Lower lobe of right lung (tissue), 2 donors: ENCODE results near the gene LSP1. TPM values are rescaled to one million over a fixed set of nuclear protein-coding genes. Genes with fewer than 3 reads are reported as not detected.

ENCODE experiments used
- ATAC-seq, 2 donors: fragments of 200-7000 bp; cut with Tn5 transposase; one replicate each; pipeline ENCODE4 v1.9.1; 2020 to 2022; ENCODE audit warnings: mild to moderate bottlenecking in 2 of 2, moderate library complexity in 2 of 2
- DNase-seq: peaks from one replicate; pipeline ENCODE4 v3.0.0-alpha.2; 2020
- H3K27ac ChIP-seq: fragments of 200-600 bp; one replicate; pipeline ENCODE4 v1.8.0; 2022
- H3K27me3 ChIP-seq: fragments of 200-600 bp; one replicate; pipeline ENCODE4 v1.8.0; 2022; ENCODE audit warnings: low read depth
- H3K36me3 ChIP-seq: fragments of 200-600 bp; one replicate; pipeline ENCODE4 v1.8.0; 2022; ENCODE audit warnings: mild to moderate bottlenecking
- H3K4me1 ChIP-seq: fragments of 200-600 bp; one replicate; pipeline ENCODE4 v1.8.0; 2022
- H3K4me3 ChIP-seq: fragments of 200-600 bp; one replicate; pipeline ENCODE4 v1.8.0; 2022; ENCODE audit warnings: mild to moderate bottlenecking
- H3K9me3 ChIP-seq: fragments of 200-600 bp; one replicate; pipeline ENCODE4 v1.8.0; 2022
- CTCF ChIP-seq: fragments of 200-600 bp; IDR thresholded peaks from one replicate; pipeline ENCODE4 v1.8.0; 2022; ENCODE audit warnings: antibody characterized with exemption, mild to moderate bottlenecking
- intact Hi-C: fragments of 100-400 bp; cut with DNase I; formaldehyde crosslinking; loops from one replicate; pipeline ENCODE4 v1.11.0; 2022
- total RNA-seq: library from RNA; stranded (reverse); fragmentation: NEBNext Ultra II Directional; extraction: Animal tissue kit (Norgen Biotek cat#: 25700); gene quantifications from one replicate; pipeline ENCODE4 v1.2.1, GENCODE V29; 2021
- donor health status: DM: no; HTN: yes; CAD: no; lungs with severe emphysema.

LSP1 gene
- total RNA-seq, 1 donor from 2014 or later = 90.4 TPM

GRCh38 chr11:1935156-1936071, 82.5 kb downstream of the LSP1 start:
- DNase-seq (peak; percentile 28), ATAC-seq (no peak)
- no peaks in the 10 kb centered on the region for H3K36me3 ChIP-seq
- no peaks in the 10 kb centered on the region for H3K9me3 ChIP-seq
- peaks cover 4% of the 10 kb centered on the region for H3K27me3 ChIP-seq
- no peak for TF ChIP-seq CTCF
- no peak overlapping the region for H3K4me3 ChIP-seq
- intact Hi-C loops = no loop called here
- no peaks in the 10 kb centered on the region for H3K4me1 ChIP-seq
- no peak overlapping the region for H3K27ac ChIP-seq

- Histone ChIP-seq H3K9me3 (no peaks in the 10 kb centered on the region), H3K27ac (no peak overlapping the region), H3K27me3 (peaks cover 4% of the 10 kb centered on the region), H3K36me3 (no peaks in the 10 kb centered on the region), H3K4me3 (no peak overlapping the region), H3K4me1 (no peaks in the 10 kb centered on the region)
- peak; percentile 39 for DNase-seq
- ATAC-seq = no peak
- TF ChIP-seq CTCF = no peak
- intact Hi-C loops = no loop called here
Observed at GRCh38 chr11:1936072-1936780, 83.3 kb downstream of the LSP1 start.

GRCh38 chr11:1936781-1937615, 84.1 kb downstream of the LSP1 start:
- intact Hi-C loops = no loop called here
- H3K27ac ChIP-seq = no peak overlapping the region
- no peak overlapping the region for H3K4me3 ChIP-seq
- H3K9me3 ChIP-seq = no peaks in the 10 kb centered on the region
- peak; percentile 40 for DNase-seq
- no peaks in the 10 kb centered on the region for H3K36me3 ChIP-seq
- ATAC-seq = no peak
- peaks cover 4% of the 10 kb centered on the region for H3K27me3 ChIP-seq
- H3K4me1 ChIP-seq = no peaks in the 10 kb centered on the region
- TF ChIP-seq CTCF = no peak

- intact Hi-C loops = no loop called here
- no peak overlapping the region for H3K4me3 ChIP-seq
- ATAC-seq (no peak), DNase-seq (peak; percentile 41)
- peaks cover 4% of the 10 kb centered on the region for H3K27me3 ChIP-seq
- H3K36me3 ChIP-seq = no peaks in the 10 kb centered on the region
- H3K27ac ChIP-seq = no peak overlapping the region
- no peak for TF ChIP-seq CTCF
- H3K4me1 ChIP-seq = no peaks in the 10 kb centered on the region
- H3K9me3 ChIP-seq = no peaks in the 10 kb centered on the region
Observed at GRCh38 chr11:1937616-1938342, 84.9 kb downstream of the LSP1 start.
